ENCODE measurements around the gene CFAP206.

DNA sequence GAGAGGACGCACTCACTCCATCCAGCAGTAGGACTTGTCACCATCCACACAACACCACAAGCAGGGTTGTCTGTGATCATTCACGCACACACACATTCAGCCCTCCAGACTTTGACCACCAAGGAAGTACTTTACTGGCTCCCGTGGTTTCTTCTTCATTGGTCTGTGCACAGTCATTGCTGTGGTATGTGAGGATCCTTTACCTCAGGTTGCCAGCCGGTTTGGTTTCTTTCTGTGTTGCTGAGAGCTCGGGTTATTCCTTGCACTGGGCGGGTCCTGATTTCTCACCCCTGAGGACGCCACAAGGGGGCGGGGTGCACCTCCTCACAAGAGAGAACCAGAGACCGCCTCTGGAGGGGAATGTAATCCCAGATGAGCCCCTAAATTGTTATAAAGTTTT is 76.2 kb downstream of the CFAP206 start:
- TF ChIP-seq, protein P1, sequence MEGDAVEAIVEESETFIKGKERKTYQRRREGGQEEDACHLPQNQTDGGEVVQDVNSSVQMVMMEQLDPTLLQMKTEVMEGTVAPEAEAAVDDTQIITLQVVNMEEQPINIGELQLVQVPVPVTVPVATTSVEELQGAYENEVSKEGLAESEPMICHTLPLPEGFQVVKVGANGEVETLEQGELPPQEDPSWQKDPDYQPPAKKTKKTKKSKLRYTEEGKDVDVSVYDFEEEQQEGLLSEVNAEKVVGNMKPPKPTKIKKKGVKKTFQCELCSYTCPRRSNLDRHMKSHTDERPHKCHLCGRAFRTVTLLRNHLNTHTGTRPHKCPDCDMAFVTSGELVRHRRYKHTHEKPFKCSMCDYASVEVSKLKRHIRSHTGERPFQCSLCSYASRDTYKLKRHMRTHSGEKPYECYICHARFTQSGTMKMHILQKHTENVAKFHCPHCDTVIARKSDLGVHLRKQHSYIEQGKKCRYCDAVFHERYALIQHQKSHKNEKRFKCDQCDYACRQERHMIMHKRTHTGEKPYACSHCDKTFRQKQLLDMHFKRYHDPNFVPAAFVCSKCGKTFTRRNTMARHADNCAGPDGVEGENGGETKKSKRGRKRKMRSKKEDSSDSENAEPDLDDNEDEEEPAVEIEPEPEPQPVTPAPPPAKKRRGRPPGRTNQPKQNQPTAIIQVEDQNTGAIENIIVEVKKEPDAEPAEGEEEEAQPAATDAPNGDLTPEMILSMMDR (IDR thresholded peaks at IDR 0.05), result peak in 1 of 4 experiments; percentile 9
- no peak for TF ChIP-seq POLR2AphosphoS5 (IDR thresholded peaks at IDR 0.05)

All from gastroesophageal sphincter (tissue), 3 donors.